HepG2 (cell line): ENCODE data around the gene ZRANB2.

Experiments used
- POLR2AphosphoS5 ChIP-seq: IDR thresholded peaks from 2 replicates; pipeline ENCODE4 v1.6.1; 2012; ENCODE audit warnings: low read depth, low read length
- SUZ12 ChIP-seq: fragments of 150-350 bp; IDR thresholded peaks from 2 replicates; pipeline ENCODE4 v1.6.1; 2014; ENCODE audit warnings: low read depth, low read length

- TF ChIP-seq POLR2AphosphoS5 (no peak), SUZ12 (no peak)
Observed at GRCh38 chr1:71014178-71014579, 66.7 kb downstream of the ZRANB2 start.
